ENCODE measurements around the gene PLCB4.

PLCB4 gene

DNA sequence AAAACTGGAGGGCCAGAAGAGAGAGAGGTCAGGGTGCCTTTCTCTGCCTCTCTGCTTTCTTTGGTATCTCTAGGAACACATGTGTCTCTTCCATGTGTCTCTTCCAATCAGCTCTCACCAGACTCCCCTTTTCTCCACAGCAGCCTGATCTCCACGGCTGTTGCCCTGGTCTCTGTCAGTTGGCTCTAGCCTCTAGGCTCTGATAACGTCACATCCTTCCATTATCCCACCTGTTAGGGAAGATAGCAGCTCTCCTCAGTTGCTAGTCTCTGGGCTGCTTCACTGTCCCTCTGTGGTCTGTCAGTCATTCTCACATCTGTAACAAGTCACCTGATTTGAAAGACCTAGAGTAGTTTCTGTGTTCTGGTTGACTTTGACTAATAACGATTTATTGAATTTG is 80.2 kb downstream of the PLCB4 start:
- TF ChIP-seq TAF1 (IDR thresholded peaks at IDR 0.05; ENCODE audit: borderline replicate concordance, insufficient read depth, low read length) (no peak), SIN3A (IDR thresholded peaks at IDR 0.05; ENCODE audit: borderline replicate concordance, insufficient read depth, low read length) (no peak), FOXP2 (optimal IDR thresholded peaks at IDR 0.05; ENCODE audit: borderline replicate concordance, extremely low read depth, extremely low read length, insufficient read depth) (no peak)

DNA sequence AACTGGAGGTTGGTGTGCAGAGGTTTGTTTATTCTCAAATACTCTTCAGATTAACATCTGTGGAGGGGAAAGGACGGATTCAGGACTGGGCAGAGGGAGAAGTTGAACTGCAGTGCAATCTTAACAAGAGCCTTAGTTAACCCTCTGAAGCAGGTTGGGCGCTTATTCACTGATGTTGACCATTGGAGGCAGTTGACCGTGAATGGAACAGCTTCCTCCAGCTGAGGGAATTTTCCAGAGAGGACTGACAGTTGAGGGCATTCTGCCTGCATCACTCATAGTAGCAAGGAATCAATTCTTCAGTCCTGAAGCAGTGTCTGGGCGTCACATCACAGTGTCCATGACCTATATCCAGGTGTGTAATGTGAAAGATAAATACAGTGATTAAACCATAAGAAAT is 80.9 kb downstream of the PLCB4 start:
- TF ChIP-seq, protein P1, sequence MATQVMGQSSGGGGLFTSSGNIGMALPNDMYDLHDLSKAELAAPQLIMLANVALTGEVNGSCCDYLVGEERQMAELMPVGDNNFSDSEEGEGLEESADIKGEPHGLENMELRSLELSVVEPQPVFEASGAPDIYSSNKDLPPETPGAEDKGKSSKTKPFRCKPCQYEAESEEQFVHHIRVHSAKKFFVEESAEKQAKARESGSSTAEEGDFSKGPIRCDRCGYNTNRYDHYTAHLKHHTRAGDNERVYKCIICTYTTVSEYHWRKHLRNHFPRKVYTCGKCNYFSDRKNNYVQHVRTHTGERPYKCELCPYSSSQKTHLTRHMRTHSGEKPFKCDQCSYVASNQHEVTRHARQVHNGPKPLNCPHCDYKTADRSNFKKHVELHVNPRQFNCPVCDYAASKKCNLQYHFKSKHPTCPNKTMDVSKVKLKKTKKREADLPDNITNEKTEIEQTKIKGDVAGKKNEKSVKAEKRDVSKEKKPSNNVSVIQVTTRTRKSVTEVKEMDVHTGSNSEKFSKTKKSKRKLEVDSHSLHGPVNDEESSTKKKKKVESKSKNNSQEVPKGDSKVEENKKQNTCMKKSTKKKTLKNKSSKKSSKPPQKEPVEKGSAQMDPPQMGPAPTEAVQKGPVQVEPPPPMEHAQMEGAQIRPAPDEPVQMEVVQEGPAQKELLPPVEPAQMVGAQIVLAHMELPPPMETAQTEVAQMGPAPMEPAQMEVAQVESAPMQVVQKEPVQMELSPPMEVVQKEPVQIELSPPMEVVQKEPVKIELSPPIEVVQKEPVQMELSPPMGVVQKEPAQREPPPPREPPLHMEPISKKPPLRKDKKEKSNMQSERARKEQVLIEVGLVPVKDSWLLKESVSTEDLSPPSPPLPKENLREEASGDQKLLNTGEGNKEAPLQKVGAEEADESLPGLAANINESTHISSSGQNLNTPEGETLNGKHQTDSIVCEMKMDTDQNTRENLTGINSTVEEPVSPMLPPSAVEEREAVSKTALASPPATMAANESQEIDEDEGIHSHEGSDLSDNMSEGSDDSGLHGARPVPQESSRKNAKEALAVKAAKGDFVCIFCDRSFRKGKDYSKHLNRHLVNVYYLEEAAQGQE (IDR thresholded peaks at IDR 0.05; ENCODE audit: insufficient read depth in 1 of 2, low read depth in 2 of 2, low read length in 2 of 2) = no peak
- TF ChIP-seq TAF1 (IDR thresholded peaks at IDR 0.05; ENCODE audit: borderline replicate concordance, insufficient read depth, low read length) (no peak), POLR2AphosphoS5 (IDR thresholded peaks at IDR 0.05; ENCODE audit: low read depth, low read length) (no peak), SIN3A (IDR thresholded peaks at IDR 0.05; ENCODE audit: borderline replicate concordance, insufficient read depth, low read length) (no peak), FOXP2 (optimal IDR thresholded peaks at IDR 0.05; ENCODE audit: borderline replicate concordance, extremely low read depth, extremely low read length, insufficient read depth) (no peak)

GRCh38 chr20:9150679-9151078 is 81.8 kb downstream of the PLCB4 start:
- TF ChIP-seq, protein P1 (IDR thresholded peaks at IDR 0.05; ENCODE audit: insufficient read depth in 1 of 2, low read depth in 2 of 2, low read length in 2 of 2) = no peak
- TF ChIP-seq FOXP2 (optimal IDR thresholded peaks at IDR 0.05; ENCODE audit: borderline replicate concordance, extremely low read depth, extremely low read length, insufficient read depth) (no peak), SIN3A (IDR thresholded peaks at IDR 0.05; ENCODE audit: borderline replicate concordance, insufficient read depth, low read length) (no peak), POLR2AphosphoS5 (IDR thresholded peaks at IDR 0.05; ENCODE audit: low read depth, low read length) (no peak), TAF1 (IDR thresholded peaks at IDR 0.05; ENCODE audit: borderline replicate concordance, insufficient read depth, low read length) (no peak)

DNA sequence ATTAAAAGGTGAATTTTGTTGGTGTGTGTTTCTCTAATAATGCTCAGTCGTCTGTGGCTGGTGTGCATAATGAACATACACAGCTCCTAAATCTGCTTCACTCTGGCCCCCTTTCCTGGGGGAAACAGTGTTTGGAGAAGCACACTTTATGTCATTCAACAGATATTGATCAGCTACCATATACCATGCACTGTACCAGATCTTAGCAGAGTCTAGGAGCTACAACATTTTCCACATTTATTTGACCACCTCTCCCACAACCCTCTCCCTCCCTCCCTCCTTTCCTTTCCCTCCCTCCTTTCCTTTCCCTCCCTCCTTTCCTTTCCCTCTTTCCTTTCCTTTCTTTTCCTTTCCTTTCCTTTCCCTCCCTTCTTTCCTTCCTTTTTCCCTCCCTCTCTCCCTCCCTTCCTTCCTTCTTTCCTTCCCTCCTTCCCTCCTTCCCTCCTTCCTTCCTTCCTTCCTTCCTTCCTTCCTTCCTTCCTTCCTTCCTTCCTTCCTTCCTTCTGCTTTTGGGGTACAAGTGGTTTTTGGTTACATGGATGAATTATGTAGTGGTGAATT is 85.7 kb downstream of the PLCB4 start:
- TF ChIP-seq, protein P1 (IDR thresholded peaks at IDR 0.05; ENCODE audit: insufficient read depth in 1 of 2, low read depth in 2 of 2, low read length in 2 of 2) = no peak
- no peak for TF ChIP-seq SIN3A (IDR thresholded peaks at IDR 0.05; ENCODE audit: borderline replicate concordance, insufficient read depth, low read length)
- no peak for TF ChIP-seq TAF1 (IDR thresholded peaks at IDR 0.05; ENCODE audit: borderline replicate concordance, insufficient read depth, low read length)
- TF ChIP-seq POLR2AphosphoS5 (IDR thresholded peaks at IDR 0.05; ENCODE audit: low read depth, low read length) = no peak
- no peak for TF ChIP-seq FOXP2 (optimal IDR thresholded peaks at IDR 0.05; ENCODE audit: borderline replicate concordance, extremely low read depth, extremely low read length, insufficient read depth)

- no peak for TF ChIP-seq POLR2AphosphoS5 (IDR thresholded peaks at IDR 0.05; ENCODE audit: low read depth, low read length)
- no peak for TF ChIP-seq FOXP2 (optimal IDR thresholded peaks at IDR 0.05; ENCODE audit: borderline replicate concordance, extremely low read depth, extremely low read length, insufficient read depth)
- no peak for TF ChIP-seq TAF1 (IDR thresholded peaks at IDR 0.05; ENCODE audit: borderline replicate concordance, insufficient read depth, low read length)
- TF ChIP-seq, protein P1 (IDR thresholded peaks at IDR 0.05; ENCODE audit: insufficient read depth in 1 of 2, low read depth in 2 of 2, low read length in 2 of 2) = no peak
- no peak for TF ChIP-seq SIN3A (IDR thresholded peaks at IDR 0.05; ENCODE audit: borderline replicate concordance, insufficient read depth, low read length)
Observed at GRCh38 chr20:9156529-9157280, 87.8 kb downstream of the PLCB4 start.

Measured in PFSK-1 (cell line).